ENCODE data around the gene APC2.
"Not testable (repeated sequence)": the region's sequence is repeated elsewhere in the genome, so short reads cannot be mapped to it uniquely, and the experiment has no call there.

The APC2 gene

GRCh38 chr19:1491849-1492170 is 41.9 kb downstream of the APC2 start:
- no peaks in the 10 kb centered on the region for H3K27me3 ChIP-seq (ENCODE audit: low read depth, low read length)
- H3K27ac ChIP-seq (ENCODE audit: low read length), result peak overlapping the region; percentile 72
- H3K4me3 ChIP-seq (ENCODE audit: low read depth in 1 of 2, low read length in 2 of 2), result peak overlapping the region; percentile 42 to 75

GRCh38 chr19:1492474-1493006 is 42.6 kb downstream of the APC2 start:
- H3K27ac ChIP-seq (ENCODE audit: low read length), result no peak overlapping the region
- H3K4me1 ChIP-seq (ENCODE audit: control insufficient read depth in 1 of 2, insufficient read depth in 2 of 2, low read length in 2 of 2), result peaks cover 0 to 18% of the 10 kb centered on the region in 2 donors
- no peaks in the 10 kb centered on the region for H3K27me3 ChIP-seq (ENCODE audit: low read depth, low read length)
- no peak overlapping the region for H3K4me3 ChIP-seq (ENCODE audit: low read depth in 1 of 2, low read length in 2 of 2)
- H3K36me3 ChIP-seq (ENCODE audit: control insufficient read depth in 1 of 2, insufficient read depth in 2 of 2, low read length in 2 of 2), result no peaks in the 10 kb centered on the region
- H3K9me3 ChIP-seq (ENCODE audit: control insufficient read depth in 1 of 2, low read length in 2 of 2), result no peaks in the 10 kb centered on the region

More at GRCh38 chr19:1491849-1492170, 41.9 kb downstream of the APC2 start:
- Histone ChIP-seq H3K4me1 (ENCODE audit: control insufficient read depth in 1 of 2, insufficient read depth in 2 of 2, low read length in 2 of 2) (peaks cover 0 to 18% of the 10 kb centered on the region in 2 donors), H3K9me3 (ENCODE audit: control insufficient read depth in 1 of 2, low read length in 2 of 2) (no peaks in the 10 kb centered on the region), H3K36me3 (ENCODE audit: control insufficient read depth in 1 of 2, insufficient read depth in 2 of 2, low read length in 2 of 2) (no peaks in the 10 kb centered on the region)

GRCh38 chr19:1494115-1494815 is 44.3 kb downstream of the APC2 start:
- Histone ChIP-seq H3K36me3 (ENCODE audit: control insufficient read depth in 1 of 2, insufficient read depth in 2 of 2, low read length in 2 of 2) (no peaks in the 10 kb centered on the region), H3K9me3 (ENCODE audit: control insufficient read depth in 1 of 2, low read length in 2 of 2) (no peaks in the 10 kb centered on the region), H3K4me1 (ENCODE audit: control insufficient read depth in 1 of 2, insufficient read depth in 2 of 2, low read length in 2 of 2) (peaks cover 0 to 18% of the 10 kb centered on the region in 2 donors), H3K27ac (ENCODE audit: low read length) (no peak overlapping the region), H3K27me3 (ENCODE audit: low read depth, low read length) (no peaks in the 10 kb centered on the region), H3K4me3 (ENCODE audit: low read depth in 1 of 2, low read length in 2 of 2) (no peak overlapping the region)

GRCh38 chr19:1495051-1495798 is 45.3 kb downstream of the APC2 start:
- Histone ChIP-seq H3K4me1 (ENCODE audit: control insufficient read depth in 1 of 2, insufficient read depth in 2 of 2, low read length in 2 of 2) (peaks cover 0 to 9% of the 10 kb centered on the region in 2 donors), H3K9me3 (ENCODE audit: control insufficient read depth in 1 of 2, low read length in 2 of 2) (no peaks in the 10 kb centered on the region), H3K36me3 (ENCODE audit: control insufficient read depth in 1 of 2, insufficient read depth in 2 of 2, low read length in 2 of 2) (no peaks in the 10 kb centered on the region), H3K27ac (ENCODE audit: low read length) (no peak overlapping the region), H3K4me3 (ENCODE audit: low read depth in 1 of 2, low read length in 2 of 2) (no peak overlapping the region), H3K27me3 (ENCODE audit: low read depth, low read length) (no peaks in the 10 kb centered on the region)

GRCh38 chr19:1495799-1496713 is 46.1 kb downstream of the APC2 start:
- Histone ChIP-seq H3K4me1 (ENCODE audit: control insufficient read depth in 1 of 2, insufficient read depth in 2 of 2, low read length in 2 of 2) (peaks cover 0 to 8% of the 10 kb centered on the region in 2 donors), H3K36me3 (ENCODE audit: control insufficient read depth in 1 of 2, insufficient read depth in 2 of 2, low read length in 2 of 2) (no peaks in the 10 kb centered on the region), H3K27ac (ENCODE audit: low read length) (no peak overlapping the region), H3K27me3 (ENCODE audit: low read depth, low read length) (no peaks in the 10 kb centered on the region), H3K9me3 (ENCODE audit: control insufficient read depth in 1 of 2, low read length in 2 of 2) (no peaks in the 10 kb centered on the region), H3K4me3 (ENCODE audit: low read depth in 1 of 2, low read length in 2 of 2) (no peak overlapping the region)

- Histone ChIP-seq H3K9me3 (ENCODE audit: control insufficient read depth in 1 of 2, low read length in 2 of 2) (no peaks in the 10 kb centered on the region), H3K27ac (ENCODE audit: low read length) (no peak overlapping the region), H3K36me3 (ENCODE audit: control insufficient read depth in 1 of 2, insufficient read depth in 2 of 2, low read length in 2 of 2) (no peaks in the 10 kb centered on the region), H3K27me3 (ENCODE audit: low read depth, low read length) (no peaks in the 10 kb centered on the region), H3K4me1 (ENCODE audit: control insufficient read depth in 1 of 2, insufficient read depth in 2 of 2, low read length in 2 of 2) (no peaks in the 10 kb centered on the region), H3K4me3 (ENCODE audit: low read depth in 1 of 2, low read length in 2 of 2) (no peak overlapping the region)
Observed at GRCh38 chr19:1496714-1497577, 47.0 kb downstream of the APC2 start.

- Histone ChIP-seq H3K4me1 (ENCODE audit: control insufficient read depth in 1 of 2, insufficient read depth in 2 of 2, low read length in 2 of 2) (no peaks in the 10 kb centered on the region), H3K36me3 (ENCODE audit: control insufficient read depth in 1 of 2, insufficient read depth in 2 of 2, low read length in 2 of 2) (no peaks in the 10 kb centered on the region), H3K9me3 (ENCODE audit: control insufficient read depth in 1 of 2, low read length in 2 of 2) (no peaks in the 10 kb centered on the region), H3K4me3 (ENCODE audit: low read depth in 1 of 2, low read length in 2 of 2) (no peak overlapping the region), H3K27ac (ENCODE audit: low read length) (no peak overlapping the region), H3K27me3 (ENCODE audit: low read depth, low read length) (no peaks in the 10 kb centered on the region)
Observed at GRCh38 chr19:1497578-1498235, 47.8 kb downstream of the APC2 start.

GRCh38 chr19:1499231-1499630 is 49.3 kb downstream of the APC2 start:
- not testable (repeated sequence) for H3K4me1 ChIP-seq (ENCODE audit: control insufficient read depth in 1 of 2, insufficient read depth in 2 of 2, low read length in 2 of 2); H3K4me3 ChIP-seq (ENCODE audit: low read depth in 1 of 2, low read length in 2 of 2)
- H3K27me3 ChIP-seq (ENCODE audit: low read depth, low read length), result peaks cover 13% of the 10 kb centered on the region

GRCh38 chr19:1501200-1501595 is 51.3 kb downstream of the APC2 start:
- H3K27ac ChIP-seq (ENCODE audit: low read length), result no peak overlapping the region
- no peaks in the 10 kb centered on the region for H3K36me3 ChIP-seq (ENCODE audit: control insufficient read depth in 1 of 2, insufficient read depth in 2 of 2, low read length in 2 of 2)
- H3K4me1 ChIP-seq (ENCODE audit: control insufficient read depth in 1 of 2, insufficient read depth in 2 of 2, low read length in 2 of 2), result no peaks in the 10 kb centered on the region
- peaks cover 0 to 2% of the 10 kb centered on the region in 2 donors for H3K9me3 ChIP-seq (ENCODE audit: control insufficient read depth in 1 of 2, low read length in 2 of 2)
- no peak overlapping the region for H3K4me3 ChIP-seq (ENCODE audit: low read depth in 1 of 2, low read length in 2 of 2)
- peaks cover 13% of the 10 kb centered on the region for H3K27me3 ChIP-seq (ENCODE audit: low read depth, low read length)

More at GRCh38 chr19:1499231-1499630, 49.3 kb downstream of the APC2 start:
- H3K9me3 ChIP-seq (ENCODE audit: control insufficient read depth in 1 of 2, low read length in 2 of 2); H3K36me3 ChIP-seq (ENCODE audit: control insufficient read depth in 1 of 2, insufficient read depth in 2 of 2, low read length in 2 of 2); H3K27ac ChIP-seq (ENCODE audit: low read length): not testable (repeated sequence)

GRCh38 chr19:1502433-1503088 is 52.6 kb downstream of the APC2 start:
- H3K4me1 ChIP-seq (ENCODE audit: control insufficient read depth in 1 of 2, insufficient read depth in 2 of 2, low read length in 2 of 2), result peaks cover 0 to 5% of the 10 kb centered on the region in 2 donors
- no peak overlapping the region for H3K27ac ChIP-seq (ENCODE audit: low read length)
- H3K36me3 ChIP-seq (ENCODE audit: control insufficient read depth in 1 of 2, insufficient read depth in 2 of 2, low read length in 2 of 2), result no peaks in the 10 kb centered on the region
- H3K4me3 ChIP-seq (ENCODE audit: low read depth in 1 of 2, low read length in 2 of 2), result no peak overlapping the region
- peaks cover 13% of the 10 kb centered on the region for H3K27me3 ChIP-seq (ENCODE audit: low read depth, low read length)
- H3K9me3 ChIP-seq (ENCODE audit: control insufficient read depth in 1 of 2, low read length in 2 of 2), result peaks cover 0 to 2% of the 10 kb centered on the region in 2 donors

All from muscle layer of duodenum (tissue), 2 donors.